Body of pancreas (tissue), 4 donors: Measurements from ENCODE around the gene MATN1. TPM values are rescaled to one million over a fixed set of nuclear protein-coding genes. Genes with fewer than 3 reads are reported as not detected.

Experiments used
- ATAC-seq: fragments of 150-250 bp; one replicate; pipeline ENCODE4 v1.9.1; 2016
- DNase-seq, 4 donors: peaks; one replicate each; pipeline ENCODE4 v3.0.0-alpha.2; 2019
- H3K27ac ChIP-seq, 4 donors: fragments of 200-600 bp; sonication (generic); 1 replicate in 3 of 4; 2 replicates in 1 of 4; pipeline versions ENCODE4 v1.5.1 to v1.6.1; 2016 to 2019; ENCODE audit warnings: mild to moderate bottlenecking in 1 of 4, mixed read lengths in 1 of 4, moderate library complexity in 1 of 4
- H3K27me3 ChIP-seq, 2 donors: fragments of 200-600 bp; sonication (generic); one replicate each; pipeline ENCODE4 v1.6.0; 2016; ENCODE audit warnings: mild to moderate bottlenecking in 1 of 2
- H3K36me3 ChIP-seq, 2 donors: fragments of 200-600 bp; sonication (generic); replicated peaks in 1 of 2; 2 replicates each; pipeline ENCODE4 v1.5.1; 2016; ENCODE audit warnings: low read depth in 2 of 2; ENCODE audit not compliant: insufficient read depth in 1 of 2
- H3K4me1 ChIP-seq: fragments of 200-600 bp; sonication (generic); one replicate; pipeline ENCODE4 v1.6.0; 2016
- H3K4me3 ChIP-seq, 2 donors: fragments of 200-600 bp; sonication (generic); 1 replicate in 1 of 2; 2 replicates in 1 of 2; pipeline ENCODE4 v1.5.1; 2016 to 2019
- H3K9me3 ChIP-seq, 3 donors: fragments of 200-600 bp; sonication (generic); 1 replicate in 2 of 3; 2 replicates in 1 of 3; pipeline ENCODE4 v1.5.1; 2016
- CTCF ChIP-seq, 7 experiments: fragments of 450-650 bp in 4 of 7; fragments of 200-600 bp in 3 of 7; sonication (generic) in 3 of 7; IDR thresholded peaks; one replicate each; pipeline ENCODE4 v1.5.1; 2016 to 2019; ENCODE audit warnings: antibody characterized with exemption in 7 of 7
- POLR2A ChIP-seq, 3 donors: fragments of 450-650 bp; IDR thresholded peaks; one replicate each; pipeline ENCODE4 v1.6.1; 2016; ENCODE audit warnings: antibody characterized with exemption in 3 of 3, mild to moderate bottlenecking in 2 of 3
- WGBS, 2 donors: methylation state at CpG; one replicate each; pipeline ENCODE4 v1.1.5; 2017; 5-methylcytosine and 5-hydroxymethylcytosine counted together
- intact Hi-C: fragments of 100-400 bp; cut with DNase I; formaldehyde crosslinking; loops from one replicate; pipeline ENCODE4 v1.15.1; 2023
- total RNA-seq, 2 donors: library from RNA; depleted of rRNA; stranded (reverse); fragments of >200 nt; gene quantifications; one replicate each; pipeline ENCODE4 v1.1.0, GENCODE V29; 2016

The MATN1 gene
- total RNA-seq, 2 donors from 2014 or later: 0.33 TPM; not detected in 1

GRCh38 chr1:30751830-30752650 lies 28.7 kb upstream of the MATN1 start:
- no peaks in the 10 kb centered on the region for H3K4me1 ChIP-seq
- H3K9me3 ChIP-seq: no peaks in the 10 kb centered on the region
- TF ChIP-seq CTCF (IDR thresholded peaks at IDR 0.05) (no peak), POLR2A (IDR thresholded peaks at IDR 0.05) (no peak)
- intact Hi-C loops: no loop called here
- H3K4me3 ChIP-seq: no peak overlapping the region
- DNase-seq: no peak
- no peak overlapping the region for H3K27ac ChIP-seq
- 71 to 86% methylated on average over 7 to 8 of the region's 8 CpGs for WGBS, 2 donors
- no peaks in the 10 kb centered on the region for H3K36me3 ChIP-seq
- no peaks in the 10 kb centered on the region for H3K27me3 ChIP-seq
- no peak for ATAC-seq

GRCh38 chr1:30750731-30751291 lies 27.4 kb upstream of the MATN1 start:
- H3K36me3 ChIP-seq: no peaks in the 10 kb centered on the region
- 53 to 81% methylated on average over 5 to 10 of the region's 10 CpGs for WGBS, 2 donors
- no peaks in the 10 kb centered on the region for H3K9me3 ChIP-seq
- peaks cover 7% of the 10 kb centered on the region for H3K4me1 ChIP-seq
- H3K4me3 ChIP-seq: no peak overlapping the region
- intact Hi-C loops: no loop called here
- H3K27me3 ChIP-seq: no peaks in the 10 kb centered on the region
- H3K27ac ChIP-seq: no peak overlapping the region
- TF ChIP-seq POLR2A (IDR thresholded peaks at IDR 0.05) (no peak), CTCF (IDR thresholded peaks at IDR 0.05) (no peak)
- DNase-seq: no peak
- no peak for ATAC-seq

GRCh38 chr1:30749691-30750583 lies 26.6 kb upstream of the MATN1 start:
- no peaks in the 10 kb centered on the region for H3K27me3 ChIP-seq
- H3K9me3 ChIP-seq: no peaks in the 10 kb centered on the region
- 64 to 76% methylated on average over 23 of the region's 23 CpGs for WGBS, 2 donors
- TF ChIP-seq POLR2A (IDR thresholded peaks at IDR 0.05) (peak in 1 of 3 donors; percentile 5), CTCF (IDR thresholded peaks at IDR 0.05) (no peak)
- ATAC-seq (no peak), DNase-seq (peak in 1 of 4 donors; percentile 29)
- no peaks in the 10 kb centered on the region for H3K36me3 ChIP-seq
- no peak overlapping the region for H3K27ac ChIP-seq
- H3K4me1 ChIP-seq: peaks cover 7% of the 10 kb centered on the region
- intact Hi-C loops: no loop called here
- no peak overlapping the region for H3K4me3 ChIP-seq

GRCh38 chr1:30748699-30749401 lies 25.5 kb upstream of the MATN1 start:
- DNase-seq: no peak
- Histone ChIP-seq H3K9me3 (no peaks in the 10 kb centered on the region), H3K27ac (peak overlapping the region in 1 of 4 donors; percentile 54), H3K36me3 (no peaks in the 10 kb centered on the region), H3K4me3 (no peak overlapping the region), H3K4me1 (peaks cover 7% of the 10 kb centered on the region), H3K27me3 (no peaks in the 10 kb centered on the region)
- intact Hi-C loops: no loop called here
- ATAC-seq: no peak
- TF ChIP-seq POLR2A (IDR thresholded peaks at IDR 0.05): no peak
- no peak for TF ChIP-seq CTCF (IDR thresholded peaks at IDR 0.05)
- WGBS, 2 donors: 50 to 74% methylated on average over 16 of the region's 16 CpGs
